HG02970 (cell line): ENCODE measurements around the gene TMEM117.

Experiments used
- ATAC-seq: cut with Tn5 transposase; IDR thresholded peaks from one replicate; pipeline ENCODE4 v1.9.1; 2021; ENCODE audit warnings: mild to moderate bottlenecking, moderate library complexity, moderate number of reproducible peaks; ENCODE audit not compliant: unreplicated experiment, low FRiP score

TMEM117 gene

GRCh38 chr12:44253338-44253856, 417.5 kb downstream of the TMEM117 start:
- ATAC-seq: no peak

- no peak for ATAC-seq
Measured at GRCh38 chr12:44258246-44258645, 422.4 kb downstream of the TMEM117 start.

- ATAC-seq: no peak
Measured at GRCh38 chr12:44259890-44260289, 424.0 kb downstream of the TMEM117 start.

GRCh38 chr12:44260581-44260980, 424.7 kb downstream of the TMEM117 start:
- no peak for ATAC-seq

- ATAC-seq: no peak
Measured at GRCh38 chr12:44285321-44285960, 449.6 kb downstream of the TMEM117 start.

- no peak for ATAC-seq
Measured at GRCh38 chr12:44286336-44286735, 450.5 kb downstream of the TMEM117 start.

- ATAC-seq: no peak
Measured at GRCh38 chr12:44286821-44287505, 451.1 kb downstream of the TMEM117 start.

GRCh38 chr12:44287545-44287944, 451.7 kb downstream of the TMEM117 start:
- no peak for ATAC-seq

- peak; percentile 83 for ATAC-seq
Measured at GRCh38 chr12:44294649-44295048, 458.8 kb downstream of the TMEM117 start.

- ATAC-seq: no peak
Measured at GRCh38 chr12:44295958-44296623, 460.2 kb downstream of the TMEM117 start.

- ATAC-seq: no peak
Measured at GRCh38 chr12:44296624-44297197, 460.8 kb downstream of the TMEM117 start.

GRCh38 chr12:44299524-44299923, 463.6 kb downstream of the TMEM117 start:
- ATAC-seq: no peak

GRCh38 chr12:44307506-44308168, 471.8 kb downstream of the TMEM117 start:
- no peak for ATAC-seq

GRCh38 chr12:44313188-44313587, 477.3 kb downstream of the TMEM117 start:
- ATAC-seq: no peak

- no peak for ATAC-seq
Measured at GRCh38 chr12:44314007-44314500, 478.2 kb downstream of the TMEM117 start.

- ATAC-seq: peak; percentile 80
Measured at GRCh38 chr12:44317651-44318126, 481.8 kb downstream of the TMEM117 start.

- ATAC-seq: no peak
Measured at GRCh38 chr12:44331269-44331668, 495.4 kb downstream of the TMEM117 start.

GRCh38 chr12:44334347-44334746, 498.5 kb downstream of the TMEM117 start:
- ATAC-seq: no peak

- ATAC-seq: no peak
Measured at GRCh38 chr12:44335030-44335429, 499.1 kb downstream of the TMEM117 start.

- ATAC-seq: no peak
Measured at GRCh38 chr12:44336577-44336976, 500.7 kb downstream of the TMEM117 start.
